Measurements from ENCODE around the gene KCNE1.
"Not testable (repeated sequence)": the region's sequence is repeated elsewhere in the genome, so short reads cannot be mapped to it uniquely, and the experiment has no call there.

The KCNE1 gene

GRCh38 chr21:34511787-34512455 lies at the start of gene KCNE1:
Gene KCNE1, minus strand, starts transcription at chr21:34512210. Its CDS starts 62,576 bp downstream, at chr21:34449634.
- DNase-seq (ENCODE audit: low read depth), result peak; percentile 58

- no peak for DNase-seq (ENCODE audit: low read depth)
These were observed 49.8 kb upstream of the KCNE1 start for GRCh38 chr21:34561806-34562205.

DNA sequence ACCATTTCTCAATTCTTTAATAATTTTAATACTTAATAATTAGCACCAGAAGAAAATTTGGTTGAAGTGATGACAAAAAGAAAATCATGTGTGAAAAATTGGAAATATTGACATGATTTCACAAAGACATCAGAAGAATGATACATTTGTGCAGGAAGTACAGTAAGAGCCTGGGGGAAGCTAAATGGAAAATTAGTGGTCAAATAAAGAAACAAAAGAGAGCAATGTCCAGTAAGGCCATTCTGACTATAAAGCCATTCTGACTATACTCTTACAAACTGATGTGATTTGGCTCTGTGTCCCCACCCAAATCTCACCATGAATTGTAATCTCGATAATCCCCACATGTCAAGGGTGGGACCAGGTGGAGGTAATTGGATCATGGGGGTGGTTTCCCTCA lies 48.6 kb upstream of the KCNE1 start:
- no peak for DNase-seq (ENCODE audit: low read depth)

DNA sequence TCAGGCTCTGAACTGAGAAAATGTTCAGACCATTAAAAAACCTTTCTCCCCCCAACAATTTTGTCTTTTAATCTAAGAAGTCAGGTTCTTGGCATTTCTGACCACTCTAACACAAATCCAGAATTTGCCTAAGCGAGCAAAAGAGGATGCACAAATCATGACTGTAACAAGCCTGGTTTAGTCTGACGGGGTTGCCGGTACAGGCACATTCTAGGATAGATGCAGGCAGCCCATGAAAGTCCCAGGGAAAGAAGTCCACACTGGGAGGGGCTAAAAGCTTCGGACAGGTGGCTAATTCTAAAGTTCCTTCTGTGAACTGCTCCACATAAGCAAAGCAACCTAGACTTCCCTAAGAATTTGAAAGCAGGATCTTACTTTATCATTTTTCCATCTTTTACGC lies 48.0 kb upstream of the KCNE1 start:
- no peak for DNase-seq (ENCODE audit: low read depth)

DNA sequence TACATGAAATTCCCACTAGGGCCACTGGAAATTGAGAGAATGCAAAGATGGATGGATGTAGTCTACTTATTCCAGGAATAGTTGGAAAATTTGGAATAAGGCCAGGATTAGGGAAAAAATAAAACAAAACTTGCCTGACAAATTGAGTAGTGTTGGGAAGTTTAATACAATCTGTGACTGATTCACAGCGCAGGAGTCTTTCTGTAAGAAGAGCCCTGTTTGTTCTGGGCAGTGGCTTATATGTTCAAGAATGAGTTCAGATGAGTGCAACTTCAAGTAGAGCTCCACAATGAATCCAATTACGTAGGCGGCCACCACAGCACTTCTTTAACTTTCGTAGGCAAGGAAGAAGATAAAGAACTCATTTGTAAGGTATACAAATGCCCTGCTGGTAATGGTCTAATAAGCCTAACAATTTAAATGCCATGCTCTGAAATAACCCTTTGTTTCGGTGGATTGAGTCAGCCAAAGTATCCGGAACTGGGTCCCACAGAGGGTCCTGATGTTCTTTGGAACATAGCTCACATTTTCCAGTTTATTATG lies 47.1 kb upstream of the KCNE1 start:
- DNase-seq (ENCODE audit: low read depth), result no peak

DNA sequence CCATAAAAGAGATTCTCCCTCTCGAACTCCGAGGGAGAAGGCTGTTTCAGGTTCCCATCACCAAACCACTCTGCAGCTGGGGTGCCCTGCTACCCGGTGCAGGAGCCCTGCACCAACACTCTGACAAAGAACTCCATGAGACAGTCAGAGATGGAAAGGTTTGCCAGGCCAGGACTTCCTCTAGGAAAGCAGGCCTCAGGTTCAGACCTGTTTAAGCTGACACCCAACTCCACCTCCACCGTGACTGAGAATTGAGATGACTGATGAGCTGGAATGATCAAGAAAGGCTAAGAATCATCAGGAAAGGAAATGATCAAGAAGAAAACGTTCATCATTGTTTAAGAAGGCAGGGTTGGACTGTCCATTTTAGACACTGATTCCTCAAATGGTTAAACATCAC lies 46.2 kb upstream of the KCNE1 start:
- no peak for DNase-seq (ENCODE audit: low read depth)

GRCh38 chr21:34557261-34557660 lies 45.3 kb upstream of the KCNE1 start:
- DNase-seq (ENCODE audit: low read depth), result no peak

- not testable (repeated sequence) for DNase-seq (ENCODE audit: low read depth)
These were observed 42.7 kb upstream of the KCNE1 start for GRCh38 chr21:34554670-34555069.

- DNase-seq (ENCODE audit: low read depth), result no peak
These were observed 42.2 kb upstream of the KCNE1 start for GRCh38 chr21:34554227-34554626.

GRCh38 chr21:34553151-34553952 lies 41.3 kb upstream of the KCNE1 start:
- peak; percentile 74 for DNase-seq (ENCODE audit: low read depth)

GRCh38 chr21:34552360-34553098 lies 40.5 kb upstream of the KCNE1 start:
- peak; percentile 47 for DNase-seq (ENCODE audit: low read depth)

GRCh38 chr21:34550182-34550799 lies 38.3 kb upstream of the KCNE1 start:
- no peak for DNase-seq (ENCODE audit: low read depth)

- no peak for DNase-seq (ENCODE audit: low read depth)
These were observed 36.9 kb upstream of the KCNE1 start for GRCh38 chr21:34548781-34549376.

DNA sequence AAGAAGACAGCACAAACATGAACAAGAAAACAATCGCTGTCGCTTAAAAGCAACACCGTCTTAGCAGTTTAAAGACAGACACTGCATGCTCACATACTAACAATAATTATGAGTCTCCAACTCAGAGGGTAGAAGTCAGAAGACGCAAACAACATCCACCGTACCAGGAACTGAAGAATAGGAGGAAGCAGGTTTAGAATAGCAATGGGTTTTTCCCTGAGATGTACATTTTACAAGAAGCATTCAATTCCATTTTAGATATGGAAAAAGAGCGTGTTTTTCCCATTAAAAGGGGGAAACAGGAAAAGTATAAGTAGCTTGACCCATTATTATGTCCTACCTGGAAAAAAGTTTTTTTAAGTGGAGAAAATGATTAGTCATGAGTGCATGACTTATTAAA lies 34.5 kb upstream of the KCNE1 start:
- DNase-seq (ENCODE audit: low read depth), result no peak

- DNase-seq (ENCODE audit: low read depth), result peak; percentile 60
These were observed 33.3 kb upstream of the KCNE1 start for GRCh38 chr21:34545079-34545884.

DNA sequence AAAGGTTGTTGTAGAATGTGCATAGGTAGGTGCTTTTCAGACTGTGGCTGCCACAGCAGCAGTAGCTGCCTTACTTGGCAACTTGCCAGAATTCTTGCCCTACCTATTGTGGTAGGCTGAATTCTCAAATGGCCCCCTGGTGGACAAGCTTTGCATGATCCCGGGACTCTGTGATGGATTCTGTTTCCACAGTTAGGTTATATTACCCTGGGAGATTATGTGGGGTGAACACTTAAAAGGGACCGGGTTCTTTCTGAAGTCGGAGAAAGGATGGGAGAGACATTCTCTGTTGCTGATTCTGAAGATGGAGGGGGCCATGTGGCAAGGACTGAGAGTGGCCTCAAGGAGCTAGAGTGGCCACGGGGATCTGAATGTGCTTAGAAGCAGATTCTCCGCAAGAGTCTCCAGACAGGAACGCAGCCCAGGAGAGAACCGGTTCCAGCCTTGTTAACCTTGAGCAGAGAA lies 32.1 kb upstream of the KCNE1 start:
- peak; percentile 80 for DNase-seq (ENCODE audit: low read depth)

- DNase-seq (ENCODE audit: low read depth), result no peak
These were observed 31.0 kb upstream of the KCNE1 start for GRCh38 chr21:34543017-34543416.

DNA sequence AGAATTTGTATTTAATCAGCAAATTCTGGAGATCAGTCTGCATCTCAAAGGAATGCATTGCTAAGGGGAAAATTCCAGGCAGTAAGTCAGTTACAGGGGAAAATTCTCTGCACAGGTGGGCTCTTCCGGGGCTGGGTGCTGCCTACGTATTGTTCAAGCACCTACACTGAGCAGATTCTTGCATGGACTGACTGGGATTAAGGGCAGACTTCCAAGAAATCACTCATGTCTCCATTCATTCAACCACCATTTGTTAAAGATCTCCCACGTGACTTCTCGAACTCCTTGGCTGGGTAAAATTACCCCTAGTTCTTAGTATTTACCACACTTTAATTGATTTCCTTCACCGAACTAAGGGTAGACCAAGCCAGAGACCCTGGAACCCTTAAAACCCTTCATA lies 28.2 kb upstream of the KCNE1 start:
- DNase-seq (ENCODE audit: low read depth), result no peak

DNA sequence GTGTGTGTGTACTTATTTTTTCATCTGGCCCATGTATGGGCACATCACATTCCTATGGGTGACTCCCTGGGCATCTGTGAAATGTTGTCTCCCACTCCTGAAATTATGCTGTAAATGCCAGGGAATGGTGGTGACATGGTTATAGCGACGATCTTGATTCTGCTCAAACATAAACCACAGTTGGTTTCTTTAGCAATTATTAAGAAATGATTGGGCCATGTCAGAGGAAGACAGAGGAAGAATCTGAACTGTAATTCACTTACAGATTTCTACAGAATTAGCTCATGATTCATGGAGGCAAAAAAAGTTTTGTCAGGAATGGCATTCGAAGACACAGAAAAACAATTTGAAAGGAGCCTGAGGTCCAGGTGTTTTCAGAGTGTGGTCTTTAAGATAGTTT lies 25.8 kb upstream of the KCNE1 start:
- peak; percentile 24 for DNase-seq (ENCODE audit: low read depth)

DNA sequence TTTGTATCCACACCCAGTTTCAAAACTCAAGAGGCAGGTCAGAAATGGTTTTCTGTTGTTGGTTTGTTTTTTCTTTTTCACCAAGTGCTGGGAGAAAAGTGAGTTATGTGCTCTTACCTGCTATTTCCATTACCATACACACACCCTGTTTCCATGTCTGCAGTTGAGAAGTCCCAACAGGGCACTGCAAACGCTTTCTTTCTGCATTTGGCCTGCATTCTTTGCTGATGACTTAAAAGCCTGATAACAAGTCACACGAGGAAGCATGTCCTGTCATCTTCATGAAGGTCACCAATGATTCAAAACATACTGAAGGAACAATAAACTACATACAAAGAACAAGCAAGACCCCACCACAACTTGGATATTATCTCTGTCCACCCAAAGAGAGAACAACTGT lies 24.8 kb upstream of the KCNE1 start:
- peak; percentile 65 for DNase-seq (ENCODE audit: low read depth)

DNA sequence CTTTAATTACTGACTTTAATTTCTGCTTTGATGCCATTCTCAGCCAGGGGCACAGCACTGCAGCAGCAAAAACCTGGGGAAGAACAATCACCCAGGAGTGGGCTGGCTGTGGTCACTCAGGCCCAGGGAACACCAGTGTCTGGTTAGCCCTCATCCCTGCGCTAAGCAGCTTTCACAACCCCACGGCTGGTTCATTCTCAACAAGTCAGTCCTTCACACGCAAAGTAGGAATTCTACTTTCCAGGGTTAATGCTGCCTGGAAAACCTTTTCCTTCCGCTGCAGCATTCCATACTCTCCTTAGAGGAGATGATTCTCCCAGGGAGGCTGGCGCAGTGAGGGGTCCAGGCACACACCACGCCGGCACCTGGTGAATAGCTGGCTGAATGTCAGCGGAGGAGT lies 24.3 kb upstream of the KCNE1 start:
- DNase-seq (ENCODE audit: low read depth), result peak; percentile 39
